DMS79 (cell line): ENCODE results near the gene MED12L.
"Not testable (repeated sequence)": the region's sequence is repeated elsewhere in the genome, so short reads cannot be mapped to it uniquely, and the experiment has no call there.

Source experiments
- DNase-seq: peaks from one replicate; lab custom pipeline; 2025; lab: John Stamatoyannopoulos, UW

MED12L gene

GRCh38 chr3:151209654-151210053 lies 124.2 kb downstream of the MED12L start:
- DNase-seq = no peak

DNA sequence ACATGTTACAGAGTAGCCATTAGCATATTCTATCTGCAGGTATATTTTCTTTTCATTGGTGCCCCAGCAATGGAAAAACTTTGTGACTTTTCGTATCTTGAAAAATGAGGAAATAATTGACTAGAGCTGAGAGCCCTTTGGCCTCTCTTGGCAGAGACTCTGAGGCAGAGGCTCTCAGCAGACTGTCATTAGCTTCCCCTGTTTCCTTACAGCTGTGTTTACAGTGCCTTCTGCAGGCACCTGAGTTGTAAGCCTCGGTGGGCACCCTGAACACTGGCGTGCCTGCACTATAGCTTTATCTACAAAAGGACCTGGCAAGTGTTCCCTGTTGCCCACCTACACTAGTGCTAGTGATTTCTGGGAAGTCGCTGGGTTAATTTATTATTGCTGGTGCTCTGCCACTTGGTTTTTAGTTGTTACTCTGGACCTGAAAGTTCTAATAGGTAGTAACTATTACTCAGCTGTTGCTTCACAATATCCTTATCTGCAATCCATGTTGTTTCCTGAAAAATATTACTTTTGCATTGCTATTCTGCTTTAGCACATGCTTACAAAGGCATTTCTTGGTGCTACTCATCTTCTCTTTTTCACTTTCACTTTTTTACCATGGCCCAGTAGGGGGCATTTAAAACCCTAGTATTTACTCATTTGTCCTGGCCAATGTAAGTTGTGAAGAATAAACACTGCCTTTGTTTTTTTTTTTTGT lies 125.4 kb downstream of the MED12L start:
- no peak for DNase-seq

DNA sequence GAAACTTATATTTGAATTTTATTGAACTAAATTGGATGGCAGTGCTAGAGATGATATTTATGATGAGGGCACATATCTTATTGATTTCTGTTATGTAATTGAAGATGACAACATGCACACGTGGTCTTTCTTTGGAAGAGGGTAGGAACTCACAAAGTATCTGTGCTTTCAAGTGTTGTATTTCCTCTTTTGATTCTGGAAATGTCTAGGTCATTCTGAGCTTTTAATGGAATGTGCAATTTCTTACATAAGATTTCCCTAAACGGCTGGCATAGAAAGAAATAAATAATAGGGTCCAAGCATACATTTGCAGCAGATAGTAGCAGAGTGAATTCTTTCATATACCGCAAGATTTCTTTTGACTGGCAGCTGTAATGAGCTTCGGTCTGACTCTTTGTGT lies 127.7 kb downstream of the MED12L start:
- no peak for DNase-seq

DNA sequence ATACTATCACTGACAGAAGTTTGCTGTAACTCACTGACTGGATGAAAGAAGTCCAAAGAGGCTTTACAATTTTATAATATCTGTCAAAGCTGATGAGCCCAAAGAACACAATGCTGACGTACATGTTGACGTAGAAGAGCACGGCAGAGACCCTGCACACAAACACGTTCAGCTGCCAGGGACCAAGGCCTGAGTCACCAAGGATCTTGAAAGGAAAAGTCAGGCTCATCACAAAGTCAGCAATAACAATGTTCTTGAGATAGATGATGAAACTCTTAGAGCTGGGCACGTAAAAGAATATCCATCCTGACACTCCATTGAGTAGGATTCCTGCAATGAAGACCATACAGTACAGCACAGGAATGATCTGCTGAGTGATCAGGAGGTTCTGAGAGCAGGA lies 128.4 kb downstream of the MED12L start:
- DNase-seq = no peak

DNA sequence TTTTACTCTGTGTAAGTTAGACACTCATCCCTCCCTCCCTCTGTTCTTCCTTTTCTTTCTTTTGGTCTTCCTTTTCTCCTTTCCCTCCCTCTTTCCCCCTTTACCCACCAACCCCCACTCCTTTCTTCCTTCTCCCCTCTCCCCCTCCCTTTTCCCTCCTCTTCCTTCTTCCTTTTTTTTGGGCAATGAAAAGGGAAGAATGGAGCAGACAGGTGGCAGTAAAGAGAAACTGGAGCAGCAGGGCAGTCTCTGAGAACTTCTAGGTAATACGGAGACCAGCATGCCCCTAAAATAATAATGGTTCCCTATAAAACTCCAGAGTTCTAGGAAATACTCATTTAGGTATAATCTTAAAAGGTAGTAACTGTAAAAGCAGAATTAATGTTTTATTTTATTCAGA lies 129.0 kb downstream of the MED12L start:
- DNase-seq = no peak

GRCh38 chr3:151216641-151217607 lies 131.5 kb downstream of the MED12L start:
- no peak for DNase-seq

- DNase-seq = no peak
Measured at GRCh38 chr3:151218136-151218535, 132.7 kb downstream of the MED12L start.

- peak; percentile 41 for DNase-seq
Measured at GRCh38 chr3:151219056-151219455, 133.6 kb downstream of the MED12L start.

DNA sequence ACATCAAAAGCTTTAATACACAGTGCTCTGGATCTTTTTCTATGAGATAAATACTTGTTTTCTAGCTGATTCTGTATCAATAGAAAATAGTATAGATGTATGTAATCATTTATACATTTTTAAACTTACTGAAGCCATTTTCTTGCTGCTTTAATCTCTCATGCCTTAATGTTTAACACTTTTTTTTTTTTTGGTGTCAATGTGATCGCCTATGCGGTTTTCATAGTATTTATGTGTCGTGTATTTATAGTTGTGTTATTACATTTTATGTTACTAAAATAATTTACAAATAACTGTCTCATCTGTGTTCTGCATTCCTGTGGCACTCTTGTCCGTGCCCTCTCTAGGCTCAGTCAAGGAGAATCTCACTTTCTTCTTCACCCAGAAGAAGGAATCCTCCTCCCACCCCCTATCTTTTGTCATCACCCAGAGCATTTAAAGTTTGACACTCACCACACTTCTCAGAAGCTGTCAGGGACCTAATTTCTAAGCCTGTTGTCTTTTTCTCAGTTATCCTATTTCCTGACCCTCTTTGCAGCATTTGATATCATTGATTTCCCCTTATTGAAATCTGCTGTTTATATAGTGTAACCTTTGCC lies 138.9 kb downstream of the MED12L start:
- DNase-seq = no peak

- DNase-seq = no peak
Measured at GRCh38 chr3:151225040-151225975, 139.8 kb downstream of the MED12L start.

GRCh38 chr3:151226088-151226563 lies 140.7 kb downstream of the MED12L start:
- DNase-seq = no peak

DNA sequence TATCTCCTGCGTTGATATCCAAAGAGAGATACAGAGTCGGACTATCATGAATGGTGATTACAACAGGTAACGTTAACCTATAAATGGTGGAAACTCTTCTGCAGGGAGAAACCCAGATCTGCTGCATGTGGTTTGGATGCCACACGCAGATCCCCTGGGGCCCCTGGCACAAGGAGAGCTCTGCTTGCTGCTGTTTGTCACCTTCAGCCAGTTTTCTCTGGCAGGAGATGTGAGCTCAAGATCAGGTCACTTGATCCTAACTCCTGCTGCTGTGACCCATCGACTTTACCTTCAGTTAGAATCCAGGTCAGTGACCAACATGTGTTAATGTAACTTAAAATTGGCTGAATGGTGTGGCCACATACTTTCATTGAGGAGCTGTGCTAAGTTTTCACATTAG lies 141.4 kb downstream of the MED12L start:
- DNase-seq = no peak

- DNase-seq = no peak
Measured at GRCh38 chr3:151227266-151227806, 141.9 kb downstream of the MED12L start.

DNA sequence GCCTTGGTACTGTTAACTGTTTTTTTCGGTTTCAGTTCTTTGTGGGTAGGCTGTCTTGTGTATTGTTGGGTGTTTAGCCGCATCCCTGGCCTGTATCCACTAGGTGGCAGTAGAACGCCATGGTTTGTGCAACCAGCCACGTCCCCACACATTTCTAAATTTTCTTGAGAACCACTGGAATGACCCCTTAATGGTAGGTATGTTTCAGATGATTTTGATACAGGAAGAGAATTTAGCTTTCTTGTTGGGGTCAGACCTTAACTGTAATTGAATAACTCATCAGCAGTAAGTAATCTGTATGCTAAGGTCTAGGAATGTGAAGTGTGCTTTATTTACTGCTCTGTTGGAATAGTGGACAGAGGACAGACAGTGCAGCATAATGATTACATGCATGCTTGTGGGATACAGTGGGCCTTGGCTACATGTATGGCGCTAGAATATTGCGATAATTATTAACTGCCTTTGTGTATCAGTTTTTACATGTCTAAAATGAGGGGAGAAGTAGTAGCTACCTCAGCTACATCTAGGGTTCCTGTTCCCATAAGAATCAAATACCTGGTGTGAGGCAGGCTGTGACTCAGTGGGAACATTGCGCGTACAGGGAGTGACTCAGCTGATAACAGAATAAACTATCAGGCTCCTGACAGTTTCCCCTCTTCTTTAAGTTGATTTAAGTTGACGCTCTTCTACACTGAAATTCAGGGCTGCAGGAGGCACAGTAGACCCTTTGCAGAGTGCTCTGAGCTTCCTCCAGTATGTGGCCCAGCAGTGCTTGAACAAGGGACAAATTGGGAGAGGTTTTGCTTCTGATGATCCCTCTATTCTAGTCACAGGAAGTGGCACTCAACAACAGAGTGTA lies 142.6 kb downstream of the MED12L start:
- peak; percentile 11 for DNase-seq

GRCh38 chr3:151228666-151229040 lies 143.2 kb downstream of the MED12L start:
- DNase-seq = no peak

DNA sequence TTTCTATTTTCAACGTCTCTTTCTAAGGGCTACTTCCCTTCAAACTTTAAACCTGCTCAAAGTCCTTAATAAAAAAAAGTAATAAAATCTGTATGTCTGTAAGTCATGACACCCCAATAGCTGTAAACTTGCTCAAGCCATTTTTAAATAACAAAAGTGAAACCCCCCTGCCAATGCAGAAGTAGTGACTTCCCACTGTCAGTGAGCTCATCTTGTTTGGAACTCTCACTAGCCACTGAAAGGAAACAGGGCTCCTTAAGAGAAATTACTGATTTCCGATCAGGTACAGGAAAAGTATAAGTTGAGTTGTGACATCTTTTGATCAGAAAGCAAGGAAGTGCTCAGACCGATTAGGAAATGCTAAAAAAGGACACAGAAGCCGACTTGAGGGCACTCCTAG lies 145.2 kb downstream of the MED12L start:
- no peak for DNase-seq

DNA sequence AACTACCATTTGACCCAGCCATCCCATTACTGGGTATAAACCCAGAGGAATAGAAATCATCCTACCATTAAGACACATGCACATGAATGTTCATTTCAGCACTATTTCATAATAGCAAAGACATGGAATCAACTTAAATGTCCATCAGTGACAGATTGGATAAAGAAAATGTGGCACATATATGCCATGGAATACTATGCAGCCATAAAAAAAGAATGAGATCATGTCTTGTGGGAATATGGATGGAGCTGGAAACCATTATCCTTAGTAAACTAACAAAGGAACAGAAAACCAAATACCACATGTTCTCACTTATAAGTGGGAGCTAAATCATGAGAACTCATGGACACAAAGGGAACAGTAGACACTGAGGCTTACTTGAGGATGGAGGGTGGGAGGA lies 146.9 kb downstream of the MED12L start:
- DNase-seq = not testable (repeated sequence)

DNA sequence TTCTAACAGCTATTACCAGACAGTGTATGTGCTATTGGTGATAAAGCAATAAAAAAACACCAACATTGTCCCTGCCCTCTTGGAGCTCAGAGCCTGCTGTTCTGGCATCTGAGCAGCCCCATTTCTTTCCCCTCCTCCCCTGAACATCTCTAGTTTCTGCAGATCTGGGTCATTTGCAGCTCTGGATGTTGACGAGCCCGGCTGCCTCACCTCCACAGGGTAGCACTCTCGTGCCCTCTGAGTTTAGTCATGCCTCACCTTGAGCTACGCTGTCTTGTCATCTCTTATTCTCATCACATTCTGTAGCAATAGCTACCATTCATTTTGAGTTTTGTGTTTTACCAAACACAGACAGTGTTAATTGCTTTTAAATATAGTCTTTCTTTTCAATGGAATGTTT lies 147.5 kb downstream of the MED12L start:
- no peak for DNase-seq

DNA sequence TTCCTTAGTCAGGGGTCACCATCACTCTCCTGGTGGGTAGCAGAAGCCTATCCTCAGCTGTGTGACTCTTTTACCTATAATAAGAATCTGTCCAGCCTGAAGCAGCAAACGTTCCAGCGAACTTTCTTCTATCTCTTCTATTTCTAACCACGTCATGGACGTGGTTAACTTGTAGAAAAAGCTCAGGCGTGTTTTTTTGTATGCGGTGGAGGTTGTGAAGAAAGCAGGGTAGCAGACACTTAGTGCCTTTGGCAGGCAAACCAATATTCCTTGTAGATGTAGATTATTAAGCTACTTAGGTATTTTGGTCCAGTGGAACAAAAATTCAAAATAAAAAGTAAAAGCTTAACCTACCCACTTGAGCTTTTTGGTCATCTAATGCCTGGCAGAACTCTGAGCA lies 149.4 kb downstream of the MED12L start:
- no peak for DNase-seq

GRCh38 chr3:151236316-151236715 lies 150.9 kb downstream of the MED12L start:
- DNase-seq = no peak
